ENCODE data around the gene RASGRP2.

RASGRP2 gene

DNA sequence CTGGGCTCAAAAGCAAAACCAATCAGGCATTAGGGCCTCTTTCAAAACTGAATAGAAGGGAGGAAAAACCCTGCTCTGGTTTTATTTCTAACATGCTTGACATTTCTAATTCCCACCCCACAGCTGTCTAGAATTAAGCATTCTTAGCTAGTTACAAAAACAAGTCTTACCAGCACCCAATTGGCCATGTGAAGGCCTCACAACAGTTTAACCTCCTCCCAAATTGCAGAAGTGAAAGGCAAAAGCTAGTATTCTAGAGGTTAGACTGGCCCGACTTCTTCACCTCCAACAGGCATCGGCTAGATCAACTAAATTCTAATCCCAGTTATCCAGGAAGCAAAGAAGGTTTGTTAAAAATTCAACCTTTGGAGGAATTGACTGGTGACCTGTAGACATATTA lies 27.9 kb upstream of the RASGRP2 start:
- DNase-seq (ENCODE audit: low read depth, low spot score), result no peak

DNA sequence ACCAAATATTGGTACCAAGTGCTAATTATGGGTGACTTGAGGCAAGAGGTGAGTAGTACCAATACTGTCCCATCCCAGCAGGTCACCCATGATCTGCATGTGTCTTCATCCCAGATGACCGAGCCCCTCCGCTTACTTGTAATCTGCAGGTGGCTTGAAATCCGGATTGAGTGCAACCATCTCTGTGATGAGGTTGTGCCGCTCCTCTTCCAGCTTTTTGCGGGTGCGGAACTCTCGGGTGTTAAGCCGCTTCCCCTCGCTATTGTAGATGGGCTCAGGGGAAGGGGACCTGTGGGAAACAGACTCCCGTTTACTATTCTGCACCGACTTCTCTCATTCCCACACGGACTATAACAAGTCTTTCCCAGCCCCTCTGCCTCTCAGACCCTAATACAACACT lies 26.2 kb upstream of the RASGRP2 start:
- DNase-seq (ENCODE audit: low read depth, low spot score), result no peak

DNA sequence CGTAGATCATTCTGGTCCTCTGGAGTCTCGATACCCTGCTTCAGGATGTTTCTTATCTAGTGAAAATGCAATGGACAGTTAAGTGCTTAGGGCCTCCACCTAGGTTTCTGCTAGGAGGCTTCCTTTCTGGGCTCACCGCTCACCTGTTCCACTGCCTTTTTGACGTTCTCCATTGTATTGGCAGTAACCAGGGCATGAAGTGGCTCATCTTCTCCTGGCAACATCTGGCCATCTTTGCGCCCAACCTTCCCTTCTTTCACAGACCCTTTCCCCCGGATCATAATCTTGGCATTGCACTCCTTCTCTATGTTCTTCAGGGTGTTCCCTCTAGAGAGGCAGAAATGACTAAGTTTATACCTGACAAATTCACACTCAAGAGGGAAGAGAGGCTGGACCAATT lies 25.3 kb upstream of the RASGRP2 start:
- DNase-seq (ENCODE audit: low read depth, low spot score), result no peak

DNA sequence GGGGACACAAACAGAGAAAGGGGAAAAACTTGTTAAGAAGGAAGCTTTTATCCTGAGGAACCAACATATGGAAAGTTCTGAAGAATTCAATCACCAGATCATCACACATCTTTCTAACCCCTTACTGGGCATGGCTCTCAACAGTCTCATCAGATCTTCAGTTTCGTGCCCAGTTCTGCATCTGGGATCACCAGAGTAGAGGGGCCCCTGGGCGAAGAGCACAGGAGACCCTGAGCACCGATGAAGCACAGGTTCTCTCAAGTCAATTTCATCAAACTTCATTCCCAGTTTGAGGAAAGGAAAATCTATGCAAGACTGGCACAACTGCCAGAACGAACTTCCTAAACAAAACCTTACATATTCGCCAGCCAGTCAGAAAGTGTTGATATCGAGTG lies 24.4 kb upstream of the RASGRP2 start:
- no peak for DNase-seq (ENCODE audit: low read depth, low spot score)

DNA sequence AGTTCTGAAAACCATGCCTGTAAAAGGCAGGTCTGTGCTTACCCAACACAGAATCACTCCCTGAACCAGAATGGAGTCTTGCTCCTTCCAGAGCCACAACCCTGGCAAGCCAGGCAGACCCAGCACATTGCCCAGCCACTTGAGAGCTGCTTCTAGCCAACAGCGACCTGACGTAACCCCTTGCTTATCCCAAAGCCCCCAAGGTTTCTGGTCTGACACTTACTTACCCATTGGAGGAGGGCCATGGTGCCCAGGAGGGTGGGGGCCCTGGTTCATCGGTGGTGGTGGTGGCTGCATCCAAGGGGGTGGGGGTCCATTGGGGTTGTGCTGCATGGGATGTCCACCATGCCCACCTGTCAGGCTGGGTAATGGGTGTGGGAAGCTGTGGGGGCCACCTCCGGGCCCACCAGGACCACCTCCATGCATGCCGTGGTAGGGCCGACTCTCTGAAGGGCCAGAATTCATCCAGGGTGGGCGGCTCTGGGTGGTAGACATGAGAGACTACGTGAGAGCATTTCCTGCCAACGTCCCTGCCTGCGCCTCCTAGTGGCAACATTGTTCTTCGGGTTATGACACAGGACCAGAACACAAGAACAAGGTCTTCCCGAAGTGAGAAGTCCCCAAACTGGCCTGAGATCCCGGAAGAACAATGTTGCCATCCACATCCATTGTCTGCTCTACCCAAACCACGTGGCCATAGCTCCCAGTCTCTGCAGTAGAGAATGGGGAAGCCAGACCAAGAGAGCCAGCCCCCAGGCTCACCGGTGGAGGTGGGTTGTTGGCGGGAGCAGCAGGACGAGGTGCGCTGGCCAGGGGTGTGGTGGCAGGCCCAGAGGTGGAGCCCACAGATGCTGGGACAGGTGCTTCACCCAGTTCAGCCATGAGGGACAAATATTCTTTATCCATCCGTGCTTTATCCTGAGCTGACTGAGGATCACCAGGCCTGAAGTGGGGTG lies 23.7 kb upstream of the RASGRP2 start:
- peak; percentile 70 for DNase-seq (ENCODE audit: low read depth, low spot score)

DNA sequence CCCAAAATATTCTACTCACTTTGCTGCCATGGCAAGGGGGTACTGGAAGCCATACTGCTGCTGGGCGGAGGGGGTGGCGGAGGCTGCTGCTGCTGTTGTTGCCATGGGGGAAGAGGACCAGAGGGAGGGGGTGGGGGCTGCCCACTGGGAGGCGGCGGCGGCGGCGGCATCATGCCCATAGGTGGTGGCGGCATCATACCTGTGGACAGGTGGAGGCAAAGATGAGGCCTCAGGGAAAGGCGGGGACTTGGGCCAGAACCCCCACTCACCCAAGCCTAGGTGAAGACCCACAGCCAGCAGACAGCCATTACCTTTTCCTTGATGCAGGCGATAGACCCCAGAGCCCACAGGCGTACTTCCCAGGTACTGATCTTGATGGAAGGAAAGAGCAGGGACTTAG lies 22.9 kb upstream of the RASGRP2 start:
- no peak for DNase-seq (ENCODE audit: low read depth, low spot score)

DNA sequence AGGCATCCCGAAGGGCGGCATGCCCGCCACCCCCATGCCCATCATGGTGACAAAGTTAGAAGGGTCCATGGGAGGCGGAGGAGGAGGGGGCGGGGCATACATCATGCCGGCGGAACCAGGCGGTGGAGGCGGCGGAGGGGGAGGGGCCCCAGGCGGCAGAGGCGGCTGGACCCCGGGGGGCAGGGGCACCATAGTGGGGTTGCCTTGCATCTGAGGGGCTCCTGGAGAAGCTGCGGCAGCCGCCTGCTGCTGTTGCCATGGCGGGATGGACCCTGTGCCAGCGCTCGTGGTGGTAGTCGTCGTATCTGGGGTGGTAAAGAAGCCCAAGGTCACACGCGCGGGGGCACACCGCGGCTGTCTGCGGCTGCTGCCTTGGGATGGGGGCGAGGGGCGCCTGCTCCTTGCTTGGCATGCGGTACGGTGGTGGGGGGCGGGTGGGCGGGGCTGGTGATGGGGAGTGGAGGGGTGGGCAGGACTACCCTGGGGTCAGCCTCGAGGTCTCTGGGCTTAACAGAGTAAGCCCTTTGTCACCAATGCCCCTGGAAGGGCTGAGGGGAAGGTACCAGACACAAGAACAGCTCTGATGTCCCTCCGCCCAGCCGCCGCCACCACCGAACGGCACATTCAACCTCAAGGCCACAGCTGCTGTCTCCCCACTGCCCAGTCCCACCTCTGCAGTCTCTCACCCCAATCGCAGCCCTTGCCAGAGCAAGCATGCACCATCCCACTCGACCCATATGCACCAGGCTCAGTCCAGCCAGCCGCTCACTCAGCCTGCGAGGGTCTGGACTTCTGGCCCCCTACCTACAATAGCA lies 22.1 kb upstream of the RASGRP2 start:
- DNase-seq (ENCODE audit: low read depth, low spot score), result no peak

DNA sequence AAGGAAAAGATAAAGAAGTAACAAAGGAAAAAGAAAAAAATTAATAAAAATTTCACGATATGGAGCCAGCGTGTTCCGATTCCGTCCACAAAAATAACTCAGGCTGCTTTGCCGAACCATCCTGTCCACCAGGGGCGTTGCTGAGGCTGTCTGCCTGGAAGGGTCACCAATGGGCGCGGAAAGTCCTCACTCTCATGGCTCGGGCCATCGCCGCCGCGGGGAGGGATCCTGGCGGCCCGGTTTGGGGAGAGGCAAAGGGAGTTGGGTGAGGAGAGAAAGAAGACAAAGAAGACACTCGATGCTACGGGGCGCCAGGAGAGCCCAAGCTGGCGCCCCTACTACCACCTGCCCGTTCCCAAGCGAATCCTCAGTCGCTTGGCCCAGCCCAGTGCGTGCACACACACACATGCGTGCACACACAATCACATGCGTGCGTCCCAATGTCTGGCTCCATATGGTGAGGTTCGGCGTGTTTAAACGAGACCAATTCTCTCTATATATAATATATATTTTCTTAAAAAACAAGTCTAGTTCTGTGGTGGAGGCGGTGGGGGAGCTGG lies 21.4 kb upstream of the RASGRP2 start:
- DNase-seq (ENCODE audit: low read depth, low spot score), result no peak

DNA sequence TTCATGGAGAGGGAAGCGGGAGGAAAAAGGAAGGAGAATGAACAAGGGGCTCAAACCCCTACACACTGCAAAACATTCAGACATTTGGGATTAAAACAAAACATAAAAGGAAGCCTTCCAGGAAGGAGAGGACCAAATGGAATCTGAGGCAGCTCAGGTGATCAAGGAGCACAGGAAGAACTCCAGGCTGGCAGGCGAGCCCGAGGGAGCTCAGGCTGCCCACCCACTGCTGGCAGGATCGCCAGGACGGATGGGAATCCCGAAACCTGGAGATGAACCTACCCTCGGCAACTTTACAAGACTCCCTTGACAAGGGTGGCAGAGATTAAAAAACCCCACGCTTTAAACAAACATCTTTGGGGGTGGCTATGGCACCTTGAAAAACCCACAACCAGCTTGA lies 20.8 kb upstream of the RASGRP2 start:
- no peak for DNase-seq (ENCODE audit: low read depth, low spot score)

DNA sequence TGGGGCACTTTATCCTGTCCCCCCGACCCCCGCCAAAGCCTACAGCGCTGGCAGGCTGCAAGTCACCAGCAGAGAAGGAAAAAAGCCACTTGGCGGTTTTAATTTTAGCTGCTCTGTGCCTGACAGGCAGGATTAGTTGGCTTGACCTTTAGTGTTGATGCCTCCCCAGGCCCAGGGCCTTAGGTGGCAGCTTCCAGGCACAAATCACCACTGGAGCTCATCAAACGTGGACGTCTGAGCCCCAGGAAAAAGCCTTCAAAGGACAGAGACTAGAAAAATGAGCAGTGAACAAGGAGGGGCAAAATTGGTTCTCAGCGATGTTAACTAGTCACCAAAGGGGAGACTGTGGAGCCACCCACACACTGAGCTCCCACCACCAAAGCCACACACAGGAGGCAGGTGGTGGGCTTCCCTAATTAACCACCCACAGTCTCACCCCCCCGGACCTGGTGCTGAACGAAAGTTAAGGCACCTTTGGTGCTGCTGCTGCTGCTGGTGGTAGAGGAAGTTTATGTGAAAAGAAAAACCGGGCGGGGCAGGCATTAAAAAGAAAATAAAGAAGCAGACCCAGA lies 20.2 kb upstream of the RASGRP2 start:
- peak; percentile 38 for DNase-seq (ENCODE audit: low read depth, low spot score)

DNA sequence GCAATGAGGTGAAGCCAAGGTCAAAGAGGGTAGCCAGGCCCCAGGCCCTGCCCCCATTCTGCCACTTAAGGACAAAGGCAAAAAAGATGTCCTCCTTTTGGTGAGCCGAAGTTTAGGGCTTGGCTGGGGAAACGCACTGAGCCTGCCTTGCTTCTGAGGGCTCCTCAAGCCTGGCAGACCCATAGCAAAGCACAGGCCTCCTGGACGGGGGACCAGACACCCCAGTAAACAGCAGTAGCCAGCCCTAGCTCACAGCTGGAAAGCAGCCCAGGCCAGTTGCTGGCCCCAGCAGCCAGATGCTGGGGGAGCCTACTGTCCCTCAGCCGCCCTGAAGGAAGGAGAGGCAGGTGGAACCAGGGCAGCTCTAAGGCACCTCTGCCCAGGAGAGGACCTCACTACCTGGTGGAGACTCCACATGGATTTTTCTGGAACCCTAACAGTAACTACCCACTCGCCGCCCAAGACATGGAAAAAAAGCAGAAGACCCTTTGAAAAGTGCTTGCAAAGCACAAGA lies 19.6 kb upstream of the RASGRP2 start:
- no peak for DNase-seq (ENCODE audit: low read depth, low spot score)

DNA sequence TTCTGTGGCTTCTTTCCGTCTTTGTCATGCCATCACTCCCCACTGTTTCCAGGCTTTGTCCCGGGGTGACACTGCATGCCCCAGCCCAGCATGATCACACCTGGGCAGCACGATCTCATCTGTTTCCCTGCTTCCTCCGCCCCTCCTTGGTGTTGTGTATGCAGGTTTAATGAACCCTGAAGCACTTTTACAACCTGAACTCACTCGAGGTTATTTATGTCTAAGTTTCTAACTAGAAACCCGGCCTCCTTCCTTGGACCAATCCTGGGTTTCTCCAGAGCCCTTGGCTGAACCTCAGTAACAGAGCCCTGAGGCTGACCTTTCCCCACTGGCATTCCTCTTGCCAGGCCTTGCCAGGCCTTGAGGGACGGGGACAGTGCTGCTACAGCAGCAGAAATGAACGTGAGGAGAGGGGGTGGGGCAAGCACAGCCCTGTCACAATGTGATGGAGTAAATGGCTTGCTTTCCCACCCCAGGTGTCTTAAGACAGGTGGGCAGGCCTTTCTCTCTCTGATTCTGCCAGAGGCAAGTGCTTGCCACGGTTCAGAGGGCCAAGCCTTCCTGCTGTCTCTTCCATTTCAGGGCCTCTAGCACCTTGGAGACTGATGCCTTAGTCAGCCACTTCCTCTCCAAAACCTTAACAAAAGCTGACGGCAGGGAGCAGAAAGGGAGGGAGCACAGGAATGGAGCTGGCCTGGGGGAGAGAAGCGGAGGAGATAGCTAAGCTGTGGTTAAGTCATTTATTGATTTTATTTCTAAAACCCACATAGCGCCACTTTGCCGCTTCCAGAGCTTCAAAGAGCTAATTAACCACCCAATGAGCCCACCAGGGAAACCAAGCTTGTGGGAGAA lies 19.0 kb upstream of the RASGRP2 start:
- DNase-seq (ENCODE audit: low read depth, low spot score), result no peak

DNA sequence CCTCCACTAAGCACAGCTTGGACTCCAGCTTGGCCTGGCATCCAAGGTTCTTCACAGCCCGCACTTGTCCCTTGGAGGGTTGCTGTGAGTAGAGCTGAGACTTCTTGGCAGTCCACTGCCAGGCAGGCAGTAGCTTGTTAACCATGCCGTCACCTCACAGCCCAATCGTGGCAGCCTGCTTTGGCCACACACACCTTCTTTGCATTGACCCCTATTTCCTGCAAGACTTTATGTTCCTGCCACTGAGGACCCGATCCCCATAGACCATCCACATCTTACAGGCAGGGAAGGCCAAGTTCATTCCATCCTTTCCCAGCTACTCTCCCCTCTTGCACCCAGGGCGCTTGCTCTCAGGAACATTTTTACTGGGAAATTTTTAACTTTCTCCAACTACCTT lies 18.3 kb upstream of the RASGRP2 start:
- DNase-seq (ENCODE audit: low read depth, low spot score), result no peak

DNA sequence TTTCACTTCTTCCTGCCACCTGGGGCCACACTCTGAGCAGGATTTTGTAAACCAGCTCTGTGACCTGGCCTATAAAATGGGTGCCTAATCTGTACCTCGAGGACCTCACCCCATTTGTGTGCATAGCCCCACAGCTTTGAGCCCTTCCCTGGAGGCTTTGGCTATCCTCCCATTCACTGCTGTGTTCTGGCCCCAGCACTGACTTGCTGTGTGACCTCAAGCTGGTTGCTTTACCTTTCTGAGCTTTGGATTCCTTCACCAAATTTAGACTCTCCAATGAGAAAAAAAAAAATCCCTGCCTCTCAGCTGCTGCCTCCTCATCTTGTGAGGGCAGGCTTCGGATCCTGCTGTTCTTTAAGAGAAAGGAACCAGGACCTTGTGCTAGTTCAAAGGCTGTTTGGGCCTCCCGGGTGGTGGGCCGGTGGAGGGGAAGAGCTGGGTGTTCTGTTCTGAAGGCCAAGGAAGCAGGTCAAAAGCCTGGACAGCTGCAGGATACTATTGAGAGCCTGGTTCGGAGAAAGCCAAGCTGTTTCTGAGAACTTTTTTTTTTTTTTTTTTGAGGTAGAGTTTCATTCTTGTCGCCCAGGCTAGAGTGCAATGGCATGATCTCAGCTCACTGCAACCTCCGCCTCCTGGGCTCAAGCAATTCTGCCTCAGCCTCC lies 16.9 kb upstream of the RASGRP2 start:
- DNase-seq (ENCODE audit: low read depth, low spot score), result no peak

DNA sequence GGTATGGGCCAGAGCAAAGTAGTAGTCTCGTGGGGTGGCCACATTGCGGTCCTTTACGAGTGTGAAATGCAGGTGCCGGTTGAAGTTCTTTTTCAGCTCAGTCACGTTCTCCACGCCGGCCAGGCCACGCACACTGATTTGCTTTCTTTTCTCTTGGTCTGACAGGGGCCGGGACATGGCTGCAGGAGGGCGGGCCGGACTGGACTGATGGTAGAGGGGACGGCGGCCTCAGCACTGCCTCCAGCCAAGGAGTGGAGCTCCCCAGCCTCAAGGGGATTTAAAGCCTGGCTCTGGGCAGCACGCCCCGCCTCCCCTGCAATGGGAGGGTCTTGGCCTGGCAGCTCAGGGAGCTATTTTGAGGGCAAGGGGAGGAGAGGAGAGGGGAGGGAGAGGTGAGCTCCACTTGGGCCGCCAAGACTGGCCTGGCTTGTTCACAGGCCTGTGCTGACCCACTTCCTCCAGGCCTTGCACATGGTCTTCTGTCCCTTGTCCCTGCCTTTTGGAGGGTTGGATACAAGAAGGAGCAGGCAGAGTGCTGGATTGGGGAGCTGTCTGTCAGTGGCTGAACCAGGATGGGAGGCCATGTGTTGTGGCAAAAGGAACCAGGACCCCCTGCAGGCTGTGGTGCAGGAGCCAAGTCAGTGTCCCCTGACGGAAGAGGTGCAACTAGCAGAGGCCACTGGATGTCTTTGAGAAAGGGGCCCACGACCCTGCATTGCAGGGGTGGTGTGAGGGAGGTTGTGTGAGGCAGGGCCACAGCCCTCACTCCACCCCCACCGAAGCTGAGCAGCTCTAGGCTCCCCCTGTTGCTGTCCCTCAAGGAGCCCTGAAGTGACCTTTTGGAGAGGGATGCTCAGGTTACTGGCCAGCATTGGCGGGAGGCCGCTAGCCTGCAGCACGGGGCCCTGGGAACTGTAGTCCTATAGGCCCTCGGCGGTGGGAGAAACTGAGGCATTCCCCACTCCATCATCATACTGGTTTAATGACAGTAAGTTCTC lies 16.1 kb upstream of the RASGRP2 start, which contains the start of gene PYGM:
TSS of gene PYGM (minus strand) at position 253 of the 998 bp plus-strand sequence. CDS start at position 177, 76 bp downstream.
- DNase-seq (ENCODE audit: low read depth, low spot score), result no peak

DNA sequence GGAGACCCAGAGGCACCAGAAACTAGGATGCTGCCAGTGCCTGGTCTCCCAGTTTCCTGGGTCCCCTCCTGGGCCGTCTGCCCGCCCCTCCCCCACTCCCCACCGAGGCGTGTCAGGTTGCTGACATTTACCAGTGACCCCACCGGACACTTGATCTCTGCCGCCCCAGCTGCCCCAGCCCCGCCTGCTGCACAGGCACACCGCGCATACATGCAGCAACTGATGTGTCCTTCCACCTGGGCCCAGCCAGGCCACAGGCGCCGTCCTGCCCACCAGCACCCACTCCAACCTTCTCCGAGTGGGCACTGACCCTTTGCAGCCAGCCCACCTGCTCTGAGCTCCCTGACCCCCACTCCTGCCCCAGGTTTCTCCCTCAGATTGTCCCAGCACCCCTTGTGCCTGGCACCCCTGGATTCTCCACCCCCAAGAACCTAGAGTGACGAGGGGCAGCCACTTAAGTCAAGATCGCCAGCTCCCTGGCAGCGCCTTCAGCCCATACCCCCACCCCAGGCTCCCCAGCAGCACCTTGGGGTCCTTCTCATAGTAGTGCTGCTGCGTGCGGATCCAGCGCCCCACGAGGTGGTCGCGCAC lies 15.3 kb upstream of the RASGRP2 start:
- DNase-seq (ENCODE audit: low read depth, low spot score), result no peak

DNA sequence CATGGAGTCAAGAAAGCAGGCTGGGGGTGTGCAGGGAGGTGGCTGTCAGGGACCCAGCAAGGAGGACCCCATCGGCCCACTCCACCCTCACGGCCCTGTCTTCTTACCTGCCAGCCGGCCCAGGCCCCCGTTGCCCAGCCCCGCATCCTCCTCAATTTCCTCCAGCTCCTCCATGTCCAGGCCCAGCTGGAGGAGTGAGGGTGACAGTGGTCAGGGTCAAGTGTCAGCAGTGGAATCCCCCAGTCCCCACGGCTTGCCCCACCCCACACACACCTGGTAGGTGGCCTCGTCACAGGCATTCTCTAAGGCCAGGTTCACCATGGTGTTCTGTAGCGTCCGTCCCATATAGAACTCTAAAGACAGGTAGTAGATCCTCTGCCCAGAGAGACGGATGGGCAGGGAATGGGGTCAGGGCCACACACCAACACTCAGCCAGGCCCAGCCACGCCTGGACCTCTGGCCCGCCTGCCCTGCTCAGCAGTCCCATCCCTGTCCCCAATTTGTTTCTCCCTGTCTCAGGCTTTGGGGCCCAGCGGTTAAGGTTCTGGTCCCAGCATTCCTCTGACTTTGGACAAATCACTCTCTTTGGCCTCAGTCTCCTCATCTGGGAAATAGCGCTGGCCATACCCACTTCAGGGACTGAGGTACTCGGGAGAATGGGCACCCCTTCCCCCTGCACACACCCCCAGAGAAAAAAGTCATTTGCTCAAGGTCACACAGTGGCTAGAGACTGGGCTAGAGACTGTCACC lies 14.6 kb upstream of the RASGRP2 start:
- no peak for DNase-seq (ENCODE audit: low read depth, low spot score)

All from activated naive CD8-positive, alpha-beta T cell treated with anti-CD3 and anti-CD28 coated beads, Interleukin-2, amount 50 U/mL, for 16 hours (primary cell).